Measurements from ENCODE around the gene CDH23.

CDH23 gene

DNA sequence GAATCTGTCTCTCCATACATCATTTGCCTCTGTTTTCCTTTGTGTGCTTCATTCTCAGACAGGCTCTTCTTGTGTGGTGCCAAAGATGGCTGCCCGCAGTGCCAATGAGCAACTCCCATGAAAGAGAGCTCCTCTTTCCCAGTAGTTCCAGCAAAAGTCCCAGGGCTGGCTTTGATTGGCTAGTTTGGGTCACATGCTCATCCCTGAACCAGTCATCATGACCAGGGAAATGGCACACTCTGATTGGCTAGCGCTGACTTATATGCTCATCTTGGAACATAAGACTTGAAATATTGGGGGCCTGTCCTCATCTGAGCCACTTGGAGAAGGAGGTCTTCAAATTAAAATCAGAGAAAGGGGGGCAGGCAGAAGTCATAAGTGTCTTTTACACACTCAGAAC lies 112.7 kb downstream of the CDH23 start:
- TF ChIP-seq, protein P1, sequence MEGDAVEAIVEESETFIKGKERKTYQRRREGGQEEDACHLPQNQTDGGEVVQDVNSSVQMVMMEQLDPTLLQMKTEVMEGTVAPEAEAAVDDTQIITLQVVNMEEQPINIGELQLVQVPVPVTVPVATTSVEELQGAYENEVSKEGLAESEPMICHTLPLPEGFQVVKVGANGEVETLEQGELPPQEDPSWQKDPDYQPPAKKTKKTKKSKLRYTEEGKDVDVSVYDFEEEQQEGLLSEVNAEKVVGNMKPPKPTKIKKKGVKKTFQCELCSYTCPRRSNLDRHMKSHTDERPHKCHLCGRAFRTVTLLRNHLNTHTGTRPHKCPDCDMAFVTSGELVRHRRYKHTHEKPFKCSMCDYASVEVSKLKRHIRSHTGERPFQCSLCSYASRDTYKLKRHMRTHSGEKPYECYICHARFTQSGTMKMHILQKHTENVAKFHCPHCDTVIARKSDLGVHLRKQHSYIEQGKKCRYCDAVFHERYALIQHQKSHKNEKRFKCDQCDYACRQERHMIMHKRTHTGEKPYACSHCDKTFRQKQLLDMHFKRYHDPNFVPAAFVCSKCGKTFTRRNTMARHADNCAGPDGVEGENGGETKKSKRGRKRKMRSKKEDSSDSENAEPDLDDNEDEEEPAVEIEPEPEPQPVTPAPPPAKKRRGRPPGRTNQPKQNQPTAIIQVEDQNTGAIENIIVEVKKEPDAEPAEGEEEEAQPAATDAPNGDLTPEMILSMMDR (IDR thresholded peaks at IDR 0.05), result no peak
- Mint-ChIP-seq H3K9me3 (no peaks in the 10 kb centered on the region), H3K36me3 (ENCODE audit: low read depth) (no peaks in the 10 kb centered on the region), H3K4me1 (peaks cover 21% of the 10 kb centered on the region), H3K27me3 (ENCODE audit: low read depth, poor library complexity) (peaks cover 30% of the 10 kb centered on the region), H3K27ac (no peak overlapping the region), H3K4me3 (no peak overlapping the region)
- DNase-seq, result no peak

- Mint-ChIP-seq H3K27me3 (ENCODE audit: low read depth, poor library complexity) (peaks cover 30% of the 10 kb centered on the region), H3K27ac (no peak overlapping the region), H3K9me3 (no peaks in the 10 kb centered on the region), H3K36me3 (ENCODE audit: low read depth) (no peaks in the 10 kb centered on the region), H3K4me1 (peaks cover 18% of the 10 kb centered on the region), H3K4me3 (no peak overlapping the region)
- TF ChIP-seq, protein P1 (IDR thresholded peaks at IDR 0.05), result no peak
- DNase-seq, result no peak
Observed at GRCh38 chr10:71511206-71511605, 114.5 kb downstream of the CDH23 start.

- H3K4me3 Mint-ChIP-seq, result no peak overlapping the region
- no peaks in the 10 kb centered on the region for H3K9me3 Mint-ChIP-seq
- H3K27me3 Mint-ChIP-seq (ENCODE audit: low read depth, poor library complexity), result peaks cover 30% of the 10 kb centered on the region
- no peaks in the 10 kb centered on the region for H3K36me3 Mint-ChIP-seq (ENCODE audit: low read depth)
- no peak overlapping the region for H3K27ac Mint-ChIP-seq
- TF ChIP-seq, protein P1 (IDR thresholded peaks at IDR 0.05), result no peak
- H3K4me1 Mint-ChIP-seq, result peaks cover 25% of the 10 kb centered on the region
- DNase-seq, result no peak
Observed at GRCh38 chr10:71512312-71512711, 115.6 kb downstream of the CDH23 start.

GRCh38 chr10:71512761-71513539 lies 116.2 kb downstream of the CDH23 start:
- no peak overlapping the region for H3K4me3 Mint-ChIP-seq
- DNase-seq, result no peak

DNA sequence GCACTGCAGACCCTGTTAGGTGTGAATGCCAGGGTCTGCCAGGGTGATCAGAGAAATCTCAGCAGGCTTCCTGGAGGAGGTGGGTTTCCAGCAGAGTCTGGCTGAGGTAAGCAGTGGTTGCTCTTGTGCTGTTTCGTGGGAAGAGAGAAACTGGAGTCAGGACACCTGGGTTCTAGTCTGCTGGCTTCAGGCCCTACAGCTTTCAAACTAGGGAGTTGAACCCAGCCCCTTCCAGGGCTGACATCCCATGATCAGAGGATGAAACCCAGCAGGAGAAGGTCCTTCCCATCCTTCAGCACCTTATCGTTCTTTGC lies 116.8 kb downstream of the CDH23 start:
- no peak for DNase-seq
- no peaks in the 10 kb centered on the region for H3K9me3 Mint-ChIP-seq
- TF ChIP-seq, protein P1 (IDR thresholded peaks at IDR 0.05), result no peak

More at GRCh38 chr10:71512761-71513539, 116.2 kb downstream of the CDH23 start:
- Mint-ChIP-seq H3K9me3 (no peaks in the 10 kb centered on the region), H3K36me3 (ENCODE audit: low read depth) (no peaks in the 10 kb centered on the region), H3K27ac (no peak overlapping the region), H3K4me1 (peaks cover 31% of the 10 kb centered on the region), H3K27me3 (ENCODE audit: low read depth, poor library complexity) (peaks cover 30% of the 10 kb centered on the region)
- TF ChIP-seq, protein P1 (IDR thresholded peaks at IDR 0.05), result no peak

DNA sequence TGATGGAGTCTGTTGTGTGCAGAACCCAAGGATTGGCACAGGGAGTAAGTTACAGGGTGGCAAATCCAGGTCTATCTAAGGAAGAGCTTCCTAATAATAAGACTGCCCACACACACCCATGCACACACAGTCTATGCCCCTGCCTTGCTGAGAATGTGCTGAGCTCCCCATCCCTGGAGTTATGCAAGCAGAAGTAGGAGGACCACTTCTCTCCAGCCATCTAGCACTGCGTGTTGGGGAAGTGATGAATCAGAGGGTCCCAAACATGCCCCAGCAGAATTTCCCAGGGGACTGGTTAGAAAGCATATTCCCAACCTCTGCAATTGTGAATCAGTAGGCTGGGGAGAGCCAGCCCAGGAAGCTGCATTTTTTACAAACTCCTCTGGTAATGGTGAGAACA lies 117.2 kb downstream of the CDH23 start:
- DNase-seq, result no peak
- TF ChIP-seq, protein P1 (IDR thresholded peaks at IDR 0.05), result no peak
- Mint-ChIP-seq H3K4me3 (no peak overlapping the region), H3K9me3 (no peaks in the 10 kb centered on the region), H3K36me3 (ENCODE audit: low read depth) (no peaks in the 10 kb centered on the region), H3K27ac (no peak overlapping the region), H3K4me1 (peaks cover 34% of the 10 kb centered on the region), H3K27me3 (ENCODE audit: low read depth, poor library complexity) (peaks cover 23% of the 10 kb centered on the region)

More for the DNA sequence above, 116.8 kb downstream of the CDH23 start:
- no peaks in the 10 kb centered on the region for H3K36me3 Mint-ChIP-seq (ENCODE audit: low read depth)
- no peak overlapping the region for H3K4me3 Mint-ChIP-seq
- H3K27ac Mint-ChIP-seq, result no peak overlapping the region
- H3K4me1 Mint-ChIP-seq, result peaks cover 34% of the 10 kb centered on the region
- peaks cover 27% of the 10 kb centered on the region for H3K27me3 Mint-ChIP-seq (ENCODE audit: low read depth, poor library complexity)
